Kidney epithelial cell (primary cell): ENCODE measurements around the gene SPATS1. TPM values are rescaled to one million over a fixed set of nuclear protein-coding genes. Genes with fewer than 3 reads are reported as not detected.

ENCODE experiments used
- DNase-seq: peaks from one replicate; pipeline ENCODE4 v3.0.0-alpha.2; 2010; ENCODE audit warnings: low read depth
- H3K27me3 ChIP-seq: 2 replicates; pipeline ENCODE4 v1.6.0; 2011; ENCODE audit warnings: low read length; ENCODE audit not compliant: control insufficient read depth, insufficient read depth
- H3K36me3 ChIP-seq: 2 replicates; pipeline ENCODE4 v1.5.1; 2011; ENCODE audit warnings: low read length; ENCODE audit not compliant: control insufficient read depth, insufficient read depth
- H3K4me3 ChIP-seq: 2 replicates; pipeline ENCODE4 v1.5.1; 2011; ENCODE audit warnings: low read depth, mild to moderate bottlenecking, control low read depth, low read length
- CTCF ChIP-seq: IDR thresholded peaks from 2 replicates; pipeline ENCODE4 v1.5.1; 2011; ENCODE audit warnings: mild to moderate bottlenecking, moderate library complexity, low read length, control low read depth, inconsistent platforms; ENCODE audit not compliant: insufficient read depth, poor library complexity, severe bottlenecking
- total RNA-seq: library from RNA; depleted of rRNA; stranded (reverse); fragments of >200 nt; gene quantifications from 2 replicates; pipeline ENCODE4 v1.2.3, GENCODE V29; 2015

SPATS1 gene
- total RNA-seq, 1 donor from 2014 or later = not detected

DNA sequence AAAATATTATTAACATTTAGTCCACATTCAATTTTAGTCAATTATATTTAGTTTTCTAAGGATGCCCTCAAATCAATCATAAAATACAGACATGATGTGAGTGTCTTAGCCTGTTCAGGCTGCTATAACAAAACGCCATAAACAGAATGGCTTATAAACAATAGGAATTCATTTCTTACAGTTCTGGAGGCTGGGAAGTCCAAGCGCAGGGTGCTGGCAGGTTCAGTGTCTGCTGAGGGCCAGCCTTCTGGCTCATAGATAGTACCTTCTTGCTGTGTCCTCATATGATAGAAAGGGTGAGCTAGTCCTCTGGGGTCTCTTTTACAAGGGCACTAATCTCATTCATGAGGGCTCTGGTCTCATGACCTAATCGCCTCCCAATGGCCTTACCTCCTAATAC, 35.0 kb downstream of the SPATS1 start:
- no peaks in the 10 kb centered on the region for H3K27me3 ChIP-seq
- no peak for DNase-seq
- no peak for TF ChIP-seq CTCF
- no peak overlapping the region for H3K4me3 ChIP-seq
- no peaks in the 10 kb centered on the region for H3K36me3 ChIP-seq

- Histone ChIP-seq H3K27me3 (no peaks in the 10 kb centered on the region), H3K4me3 (no peak overlapping the region), H3K36me3 (no peaks in the 10 kb centered on the region)
- TF ChIP-seq CTCF = no peak
- no peak for DNase-seq
Observed at GRCh38 chr6:44377971-44378370, 35.5 kb downstream of the SPATS1 start.

GRCh38 chr6:44381739-44382138, 39.3 kb downstream of the SPATS1 start:
- TF ChIP-seq CTCF = no peak
- Histone ChIP-seq H3K27me3 (no peaks in the 10 kb centered on the region), H3K36me3 (no peaks in the 10 kb centered on the region), H3K4me3 (no peak overlapping the region)
- no peak for DNase-seq

- Histone ChIP-seq H3K36me3 (no peaks in the 10 kb centered on the region), H3K27me3 (no peaks in the 10 kb centered on the region), H3K4me3 (peak overlapping the region; percentile 59)
- no peak for TF ChIP-seq CTCF
- DNase-seq = no peak
Observed at GRCh38 chr6:44386364-44386928, 44.0 kb downstream of the SPATS1 start.

DNA sequence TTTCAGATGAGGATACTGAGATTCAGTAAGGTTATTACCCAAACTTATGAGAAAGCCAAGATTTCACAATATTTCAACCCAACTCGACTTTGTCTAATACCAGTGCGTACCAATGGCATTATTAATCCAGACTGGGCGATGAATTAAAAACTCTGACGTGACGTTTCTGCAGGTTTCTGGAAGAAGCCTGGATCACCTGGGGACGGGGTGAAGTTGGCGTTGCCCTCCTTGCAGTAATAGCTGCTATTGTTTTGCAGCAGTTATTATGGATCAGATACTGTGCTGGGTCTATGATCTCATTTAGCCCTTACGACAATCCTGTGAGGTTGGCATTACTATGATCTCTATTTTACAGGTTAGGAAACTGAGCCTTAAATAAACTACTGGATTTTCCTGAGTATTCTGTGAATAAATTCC, 44.5 kb downstream of the SPATS1 start:
- TF ChIP-seq CTCF = no peak
- DNase-seq = peak; percentile 2
- Histone ChIP-seq H3K27me3 (no peaks in the 10 kb centered on the region), H3K36me3 (no peaks in the 10 kb centered on the region), H3K4me3 (peak overlapping the region; percentile 59)
